ENCODE data around the gene MADD. TPM values are rescaled to one million over a fixed set of nuclear protein-coding genes. Genes with fewer than 3 reads are reported as not detected.

Gene MADD
- total and polyA plus RNA-seq, 2 donors (not counting 1 experiment from before 2014, with no cell fraction given) = 56.8 to 108 TPM

- H2AFZ ChIP-seq (ENCODE audit: insufficient read depth, low read depth, low read length, poor library complexity, severe bottlenecking) = no peak overlapping the region
- no peaks in the 10 kb centered on the region for H3K9me3 ChIP-seq (ENCODE audit: control extremely low read depth in 1 of 3, control insufficient read depth in 2 of 3, insufficient read depth in 1 of 3, low read length in 2 of 3)
- intact Hi-C loops (cut with micrococcal nuclease) = no loop called here
- no peaks in the 10 kb centered on the region for H3K79me2 ChIP-seq (ENCODE audit: control insufficient read depth, insufficient read depth, low read length)
- H3K4me3 Mint-ChIP-seq = no peak overlapping the region
- H3K27me3 Mint-ChIP-seq = no peaks in the 10 kb centered on the region
- H3K27me3 ChIP-seq (replicated peaks in 1 of 4; ENCODE audit: control extremely low read depth in 1 of 4, control insufficient read depth in 3 of 4, insufficient read depth in 4 of 4, low read length in 3 of 4) = no peaks in the 10 kb centered on the region
- H3K4me1 Mint-ChIP-seq = no peaks in the 10 kb centered on the region
- no peak overlapping the region for H3K27ac Mint-ChIP-seq
- POLR2A ChIA-PET = interaction anchor here (1.1 kb wide), 1 partner anchor 71 kb away, joined by 3 read pairs; no protein-coding TSS in a partner anchor
- no peak overlapping the region for H3K9ac ChIP-seq (ENCODE audit: low read length)
- DNase-seq (no peak), ATAC-seq (ENCODE audit: low read depth) (no peak)
- TF ChIP-seq EZH2 (IDR thresholded peaks at IDR 0.05; ENCODE audit: borderline replicate concordance, insufficient read depth, low read depth, low read length, poor library complexity, severe bottlenecking) = no peak
- no peak for TF ChIP-seq CTCF (IDR thresholded peaks at IDR 0.05)
- WGBS (ENCODE audit: insufficient coverage) = 95% methylated on average over 16 of the region's 18 CpGs
- H3K4me3 ChIP-seq (ENCODE audit: control extremely low read depth in 1 of 5, extremely low read depth in 1 of 5, insufficient read depth in 1 of 5, low read depth in 2 of 5, low read length in 4 of 5) = no peak overlapping the region
- CTCF ChIA-PET = no interaction called here
- no peak overlapping the region for H3K27ac ChIP-seq (ENCODE audit: low read length in 2 of 2)
- H4K20me1 ChIP-seq (ENCODE audit: control insufficient read depth, insufficient read depth, low read length, poor library complexity, severe bottlenecking) = no peaks in the 10 kb centered on the region
- no peak overlapping the region for H3K4me2 ChIP-seq (replicated peaks; ENCODE audit: low read depth, low read length, poor library complexity, severe bottlenecking)
- no peaks in the 10 kb centered on the region for H3K9me3 Mint-ChIP-seq (ENCODE audit: insufficient read depth)
- H3K36me3 ChIP-seq (replicated peaks in 1 of 2; ENCODE audit: control extremely low read depth in 1 of 2, control insufficient read depth in 1 of 2, extremely low read depth in 1 of 2, insufficient read depth in 2 of 2, low read length in 1 of 2) = no peaks in the 10 kb centered on the region
- no peaks in the 10 kb centered on the region for H3K4me1 ChIP-seq (ENCODE audit: control insufficient read depth in 2 of 2, insufficient read depth in 2 of 2, low read length in 2 of 2)
Observed at GRCh38 chr11:47345890-47346563, 76.1 kb downstream of the MADD start.

GRCh38 chr11:47347137-47347536 lies 77.2 kb downstream of the MADD start:
- Mint-ChIP-seq H3K4me1 (no peaks in the 10 kb centered on the region), H3K9me3 (ENCODE audit: insufficient read depth) (no peaks in the 10 kb centered on the region), H3K27ac (no peak overlapping the region), H3K27me3 (no peaks in the 10 kb centered on the region), H3K4me3 (no peak overlapping the region)
- WGBS (ENCODE audit: insufficient coverage) = 88% methylated on average over 4 of the region's 5 CpGs
- Histone ChIP-seq H3K4me3 (ENCODE audit: control extremely low read depth in 1 of 5, extremely low read depth in 1 of 5, insufficient read depth in 1 of 5, low read depth in 2 of 5, low read length in 4 of 5) (no peak overlapping the region), H3K9me3 (ENCODE audit: control extremely low read depth in 1 of 3, control insufficient read depth in 2 of 3, insufficient read depth in 1 of 3, low read length in 2 of 3) (no peaks in the 10 kb centered on the region), H3K4me1 (ENCODE audit: control insufficient read depth in 2 of 2, insufficient read depth in 2 of 2, low read length in 2 of 2) (no peaks in the 10 kb centered on the region), H4K20me1 (ENCODE audit: control insufficient read depth, insufficient read depth, low read length, poor library complexity, severe bottlenecking) (no peaks in the 10 kb centered on the region), H3K4me2 (replicated peaks; ENCODE audit: low read depth, low read length, poor library complexity, severe bottlenecking) (no peak overlapping the region), H3K36me3 (replicated peaks in 1 of 2; ENCODE audit: control extremely low read depth in 1 of 2, control insufficient read depth in 1 of 2, extremely low read depth in 1 of 2, insufficient read depth in 2 of 2, low read length in 1 of 2) (no peaks in the 10 kb centered on the region), H3K79me2 (ENCODE audit: control insufficient read depth, insufficient read depth, low read length) (no peaks in the 10 kb centered on the region), H3K9ac (ENCODE audit: low read length) (no peak overlapping the region), H3K27ac (ENCODE audit: low read length in 2 of 2) (no peak overlapping the region), H3K27me3 (replicated peaks in 1 of 4; ENCODE audit: control extremely low read depth in 1 of 4, control insufficient read depth in 3 of 4, insufficient read depth in 4 of 4, low read length in 3 of 4) (no peaks in the 10 kb centered on the region), H2AFZ (ENCODE audit: insufficient read depth, low read depth, low read length, poor library complexity, severe bottlenecking) (no peak overlapping the region)
- CTCF ChIA-PET = interaction anchor here (0.6 kb wide), 1 partner anchor 589 kb away, joined by 3 read pairs; no protein-coding TSS in a partner anchor
- ATAC-seq (ENCODE audit: low read depth) (no peak), DNase-seq (no peak)
- POLR2A ChIA-PET = no interaction called here
- intact Hi-C loops (cut with micrococcal nuclease) = no loop called here
- TF ChIP-seq EZH2 (IDR thresholded peaks at IDR 0.05; ENCODE audit: borderline replicate concordance, insufficient read depth, low read depth, low read length, poor library complexity, severe bottlenecking) (no peak), CTCF (IDR thresholded peaks at IDR 0.05) (no peak)

Data from B cell (primary cell).